ENCODE data around the gene HSPA4L.
A peak's percentile ranks its signal among the peaks of the same experiment; 100 is the strongest.

Gene HSPA4L

DNA sequence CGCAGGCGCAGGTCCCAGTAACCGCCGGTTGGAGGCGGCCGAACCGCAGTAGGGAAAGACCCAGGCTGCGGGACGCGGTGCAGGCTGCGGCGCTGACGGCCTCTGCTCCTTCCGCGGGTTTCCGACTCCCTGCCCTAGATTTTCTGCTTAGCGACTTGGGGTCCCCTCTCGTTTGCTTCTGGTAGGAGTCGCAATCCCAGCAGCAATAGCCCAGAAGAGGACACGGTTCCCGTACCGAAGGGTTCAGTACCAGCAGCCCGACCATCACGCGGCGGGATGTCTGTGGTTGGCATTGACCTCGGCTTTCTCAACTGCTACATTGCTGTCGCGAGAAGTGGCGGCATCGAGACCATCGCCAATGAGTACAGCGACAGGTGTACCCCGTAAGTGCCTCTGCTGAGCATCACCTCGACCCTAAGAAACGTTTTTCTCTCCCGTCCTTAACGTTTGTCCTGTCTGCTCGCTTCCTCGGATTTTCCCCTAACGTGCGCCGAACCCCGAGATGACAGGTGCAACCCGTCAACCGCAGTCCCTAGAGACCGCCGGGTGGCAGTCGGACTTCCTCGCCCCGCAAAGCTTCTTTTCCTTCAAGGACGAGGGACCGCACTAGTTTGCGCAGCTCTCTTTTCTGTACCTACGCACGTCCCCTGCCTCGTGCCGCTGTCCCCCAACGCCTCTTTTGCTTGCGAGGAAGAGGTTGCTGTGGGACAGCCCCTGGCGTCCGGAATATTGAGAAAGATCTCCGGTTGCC lies at the start of gene HSPA4L:
Gene HSPA4L (plus strand): TSS at position 48 of the 751 bp plus-strand sequence. CDS start 229 bp downstream, at position 277.
- peak; percentile 62 for DNase-seq

DNA sequence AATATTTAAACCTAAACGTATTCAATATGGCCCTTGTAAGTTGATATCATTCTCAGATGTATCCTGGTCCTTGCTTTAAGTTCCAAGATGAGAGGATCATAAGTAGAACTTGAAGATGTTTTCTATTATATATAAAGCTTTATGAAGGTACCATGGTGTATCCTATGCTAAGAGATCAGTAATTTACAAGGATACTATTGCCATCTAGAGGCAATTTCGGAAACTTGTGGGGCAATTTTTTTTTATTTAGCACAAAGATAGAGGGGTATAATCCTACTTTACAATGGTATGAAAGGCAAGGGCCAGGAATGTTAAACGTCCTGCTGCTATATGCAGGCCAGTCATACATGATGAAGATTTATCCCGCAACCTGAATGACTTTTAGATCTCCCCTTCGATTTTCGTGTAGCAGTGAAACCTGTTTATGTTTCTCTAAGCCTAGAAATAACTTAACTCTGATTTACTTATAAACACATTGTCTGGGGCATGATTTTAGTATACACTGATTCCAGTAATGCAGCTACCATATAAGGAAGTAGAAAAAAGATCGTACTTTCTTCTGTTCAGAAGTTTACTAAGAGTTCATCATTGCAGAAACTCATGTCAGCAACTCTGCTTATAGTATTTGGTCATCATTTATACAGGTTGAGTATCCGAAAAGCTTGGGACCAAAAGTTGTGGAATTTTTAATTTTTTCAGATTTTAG lies 49.3 kb upstream of the HSPA4L start:
- DNase-seq = peak; percentile 27

DNA sequence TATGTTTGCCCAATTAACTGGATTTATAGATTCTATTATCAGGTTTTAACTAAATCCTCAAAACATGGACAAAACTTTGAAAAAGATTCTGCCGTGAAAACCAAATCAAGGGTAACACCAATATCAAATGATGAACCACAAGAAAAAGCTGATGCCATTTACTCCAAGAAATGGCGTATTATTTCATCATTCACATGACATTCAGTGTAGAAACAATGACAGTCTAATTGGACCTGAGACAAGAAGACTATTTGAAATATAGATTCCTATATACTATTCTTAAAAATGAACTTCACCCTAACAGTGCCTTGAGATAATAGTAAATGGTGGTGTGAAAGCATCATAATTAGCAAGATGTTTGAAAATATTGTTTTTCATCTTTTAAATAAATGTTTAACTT lies 47.1 kb upstream of the HSPA4L start:
- no peak for DNase-seq

DNA sequence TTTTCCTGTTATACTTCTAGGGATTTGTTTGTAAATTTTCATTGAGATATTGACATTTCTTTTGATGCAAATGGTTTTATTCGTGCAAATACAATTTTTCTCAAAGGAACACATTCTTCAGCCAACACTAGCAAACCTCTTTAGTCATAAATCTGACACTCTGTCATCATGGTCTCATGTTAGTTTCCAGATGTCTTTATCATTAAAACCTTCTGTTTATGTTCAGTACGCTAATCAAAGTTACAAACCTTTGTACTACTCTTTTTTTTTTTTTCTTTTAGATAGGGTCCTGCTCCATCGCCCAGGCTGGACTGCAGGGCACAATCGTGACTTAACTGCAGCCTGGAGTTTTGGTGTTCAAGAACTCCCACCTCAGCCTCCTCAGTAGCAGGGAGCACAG lies 44.8 kb upstream of the HSPA4L start:
- DNase-seq = no peak

DNA sequence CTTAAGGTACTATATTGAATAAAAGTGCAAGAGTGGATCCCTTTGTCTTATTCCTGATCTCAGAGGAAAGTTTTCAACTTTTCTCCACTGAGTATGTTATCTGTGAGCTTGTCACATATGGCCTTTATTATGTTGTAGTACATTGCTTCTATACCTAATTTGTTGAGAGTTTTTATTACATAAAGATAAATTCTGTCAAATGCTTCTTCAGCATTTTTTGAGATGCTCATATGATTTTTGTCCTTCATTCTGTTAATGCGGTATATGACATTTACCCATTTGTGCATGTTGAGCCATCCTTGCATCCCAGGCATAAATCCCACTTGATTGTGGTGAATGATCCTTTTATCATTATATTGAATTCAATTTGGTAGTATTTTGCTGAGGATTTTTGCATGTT lies 40.9 kb upstream of the HSPA4L start:
- no peak for DNase-seq

DNA sequence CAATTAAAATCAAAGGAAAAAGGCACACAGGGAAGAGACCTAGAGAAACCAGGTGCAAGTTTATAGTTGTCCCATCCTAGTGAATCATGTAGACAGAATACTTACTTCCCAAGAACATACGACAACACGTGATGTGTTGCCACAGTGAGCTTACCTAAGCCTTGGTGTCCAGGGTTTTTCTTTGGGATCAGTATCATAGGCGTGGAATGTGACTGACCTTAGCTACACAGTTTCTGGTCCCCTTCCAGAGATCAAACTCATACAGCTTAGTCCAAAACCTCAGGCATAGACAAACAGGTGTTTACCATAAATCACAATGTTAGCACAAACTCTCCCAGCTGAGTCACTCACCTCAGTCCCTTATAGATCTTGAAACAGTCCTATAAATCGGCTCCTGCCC lies 34.2 kb upstream of the HSPA4L start:
- DNase-seq = no peak

DNA sequence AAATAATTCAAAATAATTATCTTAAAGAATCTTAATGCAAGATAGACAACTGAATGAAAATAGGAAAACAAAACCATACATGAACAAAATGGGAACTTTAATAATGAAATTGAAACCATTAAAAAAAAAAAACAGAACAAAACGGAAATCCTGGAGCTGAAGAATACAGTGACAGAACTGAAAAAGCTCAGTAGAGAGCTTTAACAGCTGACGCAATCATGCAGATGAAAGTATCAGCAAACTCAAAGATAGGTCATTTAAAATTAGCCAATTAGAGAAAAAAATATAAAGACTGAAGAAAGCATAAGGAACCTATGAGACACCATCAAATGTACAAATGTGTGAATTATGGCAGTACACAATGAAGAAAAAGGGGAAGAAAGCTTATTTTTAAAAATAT lies 33.2 kb upstream of the HSPA4L start:
- DNase-seq = no peak

DNA sequence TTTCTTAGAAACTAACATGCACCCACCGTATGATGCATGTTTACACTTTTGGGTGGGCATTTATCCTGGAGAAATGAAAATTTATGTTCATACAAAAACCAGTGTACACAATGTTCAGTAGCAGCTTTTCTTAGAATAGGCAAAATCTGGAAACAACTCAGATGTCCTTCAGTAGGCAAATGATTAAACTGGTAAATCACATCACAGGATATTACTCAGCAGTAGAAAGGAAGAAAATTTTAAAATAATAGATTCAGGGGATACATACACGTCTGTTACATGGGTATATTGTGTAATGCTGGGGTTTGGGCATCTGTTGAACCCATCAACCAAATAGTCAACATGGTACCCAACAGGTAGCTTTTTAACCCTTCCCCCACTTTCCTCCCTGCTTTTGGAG lies 25.2 kb upstream of the HSPA4L start:
- DNase-seq = no peak

DNA sequence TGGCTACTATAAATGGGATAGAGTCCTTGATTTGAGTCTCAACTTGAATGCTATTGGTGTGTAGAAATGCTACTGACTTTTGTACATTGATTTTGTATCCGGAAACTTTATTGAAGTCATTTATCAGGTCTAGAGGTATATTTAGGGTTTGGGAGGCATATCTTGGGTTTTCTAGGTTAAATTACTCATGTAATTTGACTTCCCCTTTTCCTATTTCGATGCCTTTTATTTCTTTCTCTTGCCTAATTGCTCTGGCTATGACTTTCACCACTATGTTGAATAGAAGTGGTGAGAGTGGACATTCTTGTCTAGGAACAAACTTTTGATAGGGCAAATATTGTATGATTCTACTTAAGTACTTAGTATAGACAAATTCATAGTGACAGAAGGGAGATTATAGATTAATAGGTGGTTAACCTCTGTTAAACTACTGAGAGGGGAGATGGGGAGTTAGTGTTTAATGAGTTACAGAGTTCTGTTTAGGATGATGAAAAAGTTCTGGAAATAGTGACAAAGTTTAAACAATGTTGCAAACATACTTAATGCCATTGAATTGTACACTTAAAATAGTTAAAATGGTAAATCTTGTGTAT lies 22.8 kb upstream of the HSPA4L start:
- DNase-seq = no peak

DNA sequence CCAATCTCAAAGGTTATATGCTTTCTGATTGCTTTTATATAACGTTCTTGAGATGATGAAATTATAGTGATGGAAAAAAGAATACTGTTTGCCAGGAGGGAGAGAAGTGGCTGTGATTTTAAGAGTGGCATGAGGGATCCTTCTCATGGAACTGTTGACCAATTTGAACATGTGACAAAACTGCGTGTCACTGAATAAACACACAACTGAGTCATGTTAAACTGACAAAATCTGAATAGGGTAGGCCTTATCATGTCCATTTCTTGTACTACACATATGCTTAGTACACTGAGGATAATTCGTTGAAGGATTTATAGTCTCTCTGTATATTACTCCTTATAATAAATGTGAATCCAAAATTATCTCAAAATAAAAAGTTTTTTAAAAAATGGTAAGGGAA lies 22.2 kb upstream of the HSPA4L start:
- no peak for DNase-seq

DNA sequence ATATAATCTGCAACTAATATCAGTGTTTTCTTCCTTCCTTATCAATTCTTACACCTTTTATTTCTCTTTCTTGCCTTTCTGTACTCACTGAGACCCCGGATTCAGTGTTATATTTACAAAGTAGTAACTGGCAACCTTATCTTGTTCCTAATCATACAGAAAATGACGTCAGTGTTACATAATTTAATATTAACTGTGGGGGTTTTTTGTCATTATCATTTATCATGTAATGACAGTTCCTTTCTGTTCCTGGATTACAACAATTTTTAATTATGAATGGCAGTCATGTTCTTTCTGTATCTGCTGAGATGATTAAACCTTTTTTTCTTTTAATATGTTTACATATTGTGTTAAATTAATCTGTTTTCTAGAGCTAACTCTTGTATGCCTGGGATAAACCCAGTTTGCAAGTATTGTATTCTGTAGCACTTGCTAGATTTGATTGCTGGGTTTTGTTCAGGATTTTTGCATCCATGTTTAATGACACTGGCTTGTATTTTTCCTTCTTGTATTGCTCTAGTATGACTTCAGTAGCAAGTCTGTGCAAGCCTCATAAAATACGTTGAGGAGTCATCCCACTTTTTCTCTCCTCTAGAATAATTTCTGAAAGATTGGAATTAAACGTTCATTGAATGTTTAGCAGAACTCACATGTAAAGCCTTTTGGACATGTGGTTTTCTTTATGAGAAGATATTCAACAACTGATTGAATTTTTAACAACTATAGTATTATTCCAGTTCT lies 10.4 kb upstream of the HSPA4L start:
- DNase-seq = no peak

DNA sequence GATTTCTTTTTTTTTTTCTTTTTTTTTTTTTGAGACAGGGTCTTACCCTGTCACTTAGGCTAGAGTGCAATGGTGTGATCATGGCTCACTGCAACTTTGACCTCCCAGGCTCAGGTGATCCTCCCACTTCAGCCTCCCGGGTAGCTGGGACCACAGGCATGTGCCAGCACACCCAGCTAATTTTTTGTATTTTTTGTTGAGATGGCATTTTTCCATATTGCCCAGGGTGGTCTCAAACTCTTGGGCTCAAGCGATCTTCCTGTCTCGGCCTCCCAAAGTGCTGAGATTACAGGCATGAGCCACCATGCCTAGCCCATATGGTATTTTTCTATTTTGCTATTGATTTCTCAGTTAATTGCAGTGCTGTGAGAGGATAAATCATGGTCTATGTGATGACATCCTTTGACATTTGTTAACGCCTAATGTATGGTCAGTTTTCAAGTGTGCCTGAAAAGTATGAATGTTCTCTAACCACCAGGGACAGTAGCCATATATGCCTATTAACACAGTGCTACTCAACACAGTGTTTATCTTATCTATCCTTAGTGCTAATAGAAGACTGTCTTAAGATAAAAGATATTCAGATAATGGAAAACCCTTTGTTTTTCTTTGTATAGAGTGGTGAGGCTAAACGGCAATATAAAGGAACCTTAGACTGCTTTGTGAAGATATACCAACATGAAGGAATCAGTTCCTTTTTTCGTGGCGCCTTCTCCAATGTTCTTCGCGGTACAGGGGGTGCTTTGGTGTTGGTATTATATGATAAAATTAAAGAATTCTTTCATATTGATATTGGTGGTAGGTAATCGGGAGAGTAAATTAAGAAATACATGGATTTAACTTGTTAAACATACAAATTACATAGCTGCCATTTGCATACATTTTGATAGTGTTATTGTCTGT lies 9.1 kb upstream of the HSPA4L start:
- DNase-seq = no peak

DNA sequence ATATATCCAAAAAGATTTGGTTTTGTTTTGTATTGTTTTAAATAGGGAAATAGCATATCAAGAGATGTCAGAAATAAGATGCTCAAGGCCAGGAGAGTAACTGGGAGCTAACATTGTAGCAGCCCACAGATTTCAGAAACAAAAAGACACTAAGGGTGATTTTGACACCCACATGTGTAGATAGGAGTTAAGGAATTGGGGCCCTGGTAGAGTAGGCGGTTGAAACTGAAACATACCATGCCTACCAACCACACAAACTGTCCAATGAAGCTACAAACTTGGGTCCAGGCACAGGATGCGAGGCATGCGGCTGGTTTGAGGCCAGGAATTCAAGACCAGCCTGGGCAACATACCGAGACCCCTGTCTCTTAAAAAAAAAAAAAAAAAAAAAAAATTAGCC lies 6.3 kb upstream of the HSPA4L start:
- no peak for DNase-seq

DNA sequence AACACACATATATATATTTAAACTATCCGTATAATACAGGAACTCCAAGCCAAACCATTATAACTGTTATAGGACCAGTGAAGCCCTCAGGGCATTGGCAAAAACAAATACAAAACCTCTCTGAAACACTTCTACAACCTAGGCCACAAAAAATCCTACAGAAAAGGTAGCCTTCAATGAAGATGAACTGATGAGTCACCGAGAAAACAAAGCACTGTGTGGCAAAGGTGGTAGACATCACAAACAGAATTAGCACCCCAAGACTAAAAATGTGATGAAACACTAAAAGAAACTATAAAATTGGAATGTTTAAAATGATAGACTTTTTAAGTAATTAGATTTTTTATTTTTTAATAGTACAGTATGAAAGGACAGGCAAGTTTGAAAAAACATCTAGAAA lies 5.5 kb upstream of the HSPA4L start:
- DNase-seq = no peak

DNA sequence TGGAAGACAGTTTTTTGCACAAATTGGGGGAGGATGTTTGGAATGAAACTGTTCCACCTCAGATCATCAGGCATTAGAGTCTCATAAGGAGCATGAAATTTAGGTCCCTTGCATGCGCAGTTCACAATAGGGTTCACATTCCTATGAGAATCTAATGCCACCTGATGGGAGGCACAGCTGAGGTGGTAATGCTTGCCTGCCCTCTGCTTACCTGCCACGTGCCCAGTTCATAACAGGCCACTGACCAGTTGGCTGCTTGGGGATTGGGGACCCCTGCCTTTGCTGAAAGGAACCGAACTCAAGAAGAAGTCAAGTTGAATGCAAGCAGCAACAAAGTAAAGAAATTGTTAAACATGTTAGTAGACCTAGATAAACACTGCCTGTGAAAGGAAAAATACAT lies 4.6 kb upstream of the HSPA4L start:
- no peak for DNase-seq

DNA sequence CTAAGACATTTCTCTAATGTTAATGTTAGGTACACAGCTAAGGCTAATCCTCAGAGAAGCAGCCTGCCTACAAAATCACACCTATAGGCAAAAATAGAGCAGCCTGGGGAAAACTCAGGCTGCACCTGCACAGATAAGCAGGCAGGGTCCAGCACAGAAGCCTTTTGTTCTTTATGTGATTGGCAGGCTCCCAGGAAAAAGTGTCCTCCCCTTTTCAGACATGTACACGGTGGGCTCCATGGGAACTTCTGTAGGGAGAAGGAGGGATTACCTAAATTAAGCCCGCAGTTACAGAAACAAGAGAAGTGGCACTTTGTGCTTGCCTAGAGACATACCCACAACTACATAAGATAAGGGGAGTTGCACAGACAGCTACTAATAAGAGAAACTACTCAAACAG lies 4.0 kb upstream of the HSPA4L start:
- no peak for DNase-seq

DNA sequence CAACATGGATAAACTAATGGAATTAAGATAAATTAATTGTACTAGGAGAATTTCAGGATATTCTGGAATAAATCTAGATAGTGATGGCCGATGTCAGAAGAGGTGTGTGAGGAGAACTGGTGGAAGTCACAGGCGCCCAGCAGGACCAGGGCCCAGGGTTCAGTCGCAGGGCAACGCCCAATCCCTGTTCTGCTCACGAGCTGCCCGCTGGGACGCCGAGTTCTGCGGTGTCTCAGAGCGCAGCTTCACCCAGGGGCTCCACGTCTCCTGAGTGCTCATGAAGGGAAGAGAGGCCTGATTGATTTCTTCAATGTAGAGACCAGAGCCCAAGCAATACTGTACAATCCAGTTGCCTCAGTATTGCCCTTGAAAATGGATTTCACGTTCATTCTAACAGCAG lies 1.5 kb upstream of the HSPA4L start:
- no peak for DNase-seq

DNA sequence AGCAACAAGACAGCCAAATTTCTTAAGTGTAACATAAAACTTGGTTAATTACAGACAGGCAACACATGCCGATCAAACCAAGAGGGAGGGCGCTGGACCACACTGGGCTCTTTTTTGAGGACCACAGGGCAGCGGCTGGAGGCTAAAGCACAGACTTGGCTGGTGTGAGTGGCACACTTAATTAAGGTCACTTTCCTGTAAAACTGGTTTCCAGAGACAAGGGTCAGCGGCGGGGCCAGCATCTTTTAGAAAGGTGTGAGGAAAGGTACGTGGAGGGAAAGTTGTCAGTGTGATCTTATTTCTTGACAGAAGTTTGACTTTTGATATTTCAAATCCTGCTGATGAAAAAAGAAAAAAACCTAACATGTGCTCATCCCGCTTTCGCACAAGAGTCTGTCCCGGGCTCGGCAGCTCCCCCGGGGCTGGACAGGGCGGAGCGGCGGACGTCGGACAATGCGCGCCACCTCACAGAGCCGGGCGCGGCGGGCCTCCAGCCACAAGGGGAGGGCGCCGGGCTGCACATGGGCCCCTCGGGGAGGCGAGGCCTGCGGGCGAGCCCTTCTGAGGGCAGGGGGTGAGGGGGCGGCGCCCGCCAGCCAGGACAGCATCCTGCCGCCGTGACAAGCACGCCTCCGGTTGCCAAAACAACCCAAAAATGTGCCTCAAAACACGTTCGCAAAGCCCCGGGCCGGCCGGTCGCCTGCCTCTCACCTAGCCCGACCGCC lies 660 bp upstream of the HSPA4L start:
- DNase-seq = no peak

DNA sequence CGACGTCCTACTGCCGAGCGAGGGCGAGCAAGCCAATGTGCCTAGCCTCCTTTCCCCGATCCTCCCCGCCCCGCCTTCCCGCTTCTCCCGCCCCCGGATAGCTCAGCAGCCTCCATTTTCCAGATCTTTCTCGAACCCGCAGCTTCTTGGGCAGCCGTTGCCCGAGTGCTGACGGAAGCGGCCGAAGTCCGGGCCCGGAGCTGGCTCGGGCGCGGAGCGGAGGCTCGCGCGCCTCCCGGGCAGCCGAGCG lies 172 bp upstream of the HSPA4L start:
- peak; percentile 62 for DNase-seq

DNA sequence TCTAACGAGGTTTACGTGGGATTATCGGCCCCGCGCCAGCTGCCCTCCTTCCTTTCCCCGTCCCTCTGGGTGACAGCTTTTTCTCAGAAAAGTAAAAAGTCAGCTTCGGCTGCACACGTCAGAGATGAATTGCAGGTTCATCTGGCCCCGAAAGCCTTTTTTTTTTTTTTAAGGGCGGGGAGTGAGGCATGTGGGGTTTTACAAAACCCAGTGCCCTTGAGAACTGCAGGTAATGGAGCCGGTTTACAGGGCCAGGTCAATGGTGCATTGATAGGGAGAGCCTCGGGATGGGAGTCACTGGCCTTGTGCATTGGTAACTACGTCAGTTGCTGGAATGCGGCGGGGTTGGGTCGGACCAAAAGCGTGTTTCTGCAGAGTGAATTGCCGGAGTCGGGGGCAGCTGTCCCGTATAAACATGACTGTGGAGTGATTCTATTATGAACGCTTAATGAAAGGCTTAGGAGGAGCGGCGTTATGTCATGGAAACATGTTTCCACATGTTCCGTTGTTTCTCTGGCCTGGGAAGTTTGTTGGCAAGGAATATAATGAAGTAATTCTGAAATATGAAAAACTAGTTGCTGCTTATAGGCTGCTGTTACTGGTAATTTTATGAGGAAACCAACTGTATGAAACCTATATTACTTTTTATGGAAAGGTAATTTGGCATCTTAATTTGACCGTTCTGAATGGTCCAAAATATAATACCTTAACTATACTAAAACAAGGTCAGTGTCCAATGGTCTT lies 1.1 kb downstream of the HSPA4L start:
- peak; percentile 22 for DNase-seq
